ENCODE data around the gene ANKRD34B.

DNA sequence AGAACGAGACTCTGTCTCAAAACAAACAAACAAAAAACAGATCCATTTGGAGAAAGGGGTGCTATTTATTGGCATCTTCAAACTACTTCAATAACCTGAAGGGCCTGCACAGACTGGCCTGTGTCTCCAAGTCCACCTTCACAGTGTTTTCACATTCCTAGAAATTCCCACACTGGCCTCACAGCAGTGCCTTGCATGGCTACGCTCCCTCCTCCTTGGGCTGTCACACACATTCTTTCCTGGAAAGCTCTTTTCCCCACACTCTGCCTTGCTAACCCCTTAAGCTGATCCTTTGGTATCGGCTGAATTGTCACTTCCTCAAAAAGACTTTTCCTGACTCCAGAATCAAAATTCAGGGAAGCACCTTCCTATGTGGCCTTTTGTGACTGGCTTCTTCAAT is 62.4 kb downstream of the ANKRD34B start:
- TF ChIP-seq, protein P1, sequence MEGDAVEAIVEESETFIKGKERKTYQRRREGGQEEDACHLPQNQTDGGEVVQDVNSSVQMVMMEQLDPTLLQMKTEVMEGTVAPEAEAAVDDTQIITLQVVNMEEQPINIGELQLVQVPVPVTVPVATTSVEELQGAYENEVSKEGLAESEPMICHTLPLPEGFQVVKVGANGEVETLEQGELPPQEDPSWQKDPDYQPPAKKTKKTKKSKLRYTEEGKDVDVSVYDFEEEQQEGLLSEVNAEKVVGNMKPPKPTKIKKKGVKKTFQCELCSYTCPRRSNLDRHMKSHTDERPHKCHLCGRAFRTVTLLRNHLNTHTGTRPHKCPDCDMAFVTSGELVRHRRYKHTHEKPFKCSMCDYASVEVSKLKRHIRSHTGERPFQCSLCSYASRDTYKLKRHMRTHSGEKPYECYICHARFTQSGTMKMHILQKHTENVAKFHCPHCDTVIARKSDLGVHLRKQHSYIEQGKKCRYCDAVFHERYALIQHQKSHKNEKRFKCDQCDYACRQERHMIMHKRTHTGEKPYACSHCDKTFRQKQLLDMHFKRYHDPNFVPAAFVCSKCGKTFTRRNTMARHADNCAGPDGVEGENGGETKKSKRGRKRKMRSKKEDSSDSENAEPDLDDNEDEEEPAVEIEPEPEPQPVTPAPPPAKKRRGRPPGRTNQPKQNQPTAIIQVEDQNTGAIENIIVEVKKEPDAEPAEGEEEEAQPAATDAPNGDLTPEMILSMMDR (conservative IDR thresholded peaks at IDR 0.05; ENCODE audit: low read depth, low read length), result no peak
- no peak for TF ChIP-seq EZH2 (IDR thresholded peaks at IDR 0.05; ENCODE audit: borderline replicate concordance, low read depth, low read length, poor library complexity, severe bottlenecking)

Measured in A673 (cell line).